Fibroblast of the aortic adventitia (primary cell): ENCODE measurements around the gene HMOX1. TPM values are rescaled to one million over a fixed set of nuclear protein-coding genes. Genes with fewer than 3 reads are reported as not detected.

Experiments
- DNase-seq: peaks from one replicate; pipeline ENCODE4 v3.0.0-alpha.2; 2010; ENCODE audit warnings: low read depth
- H3K4me3 ChIP-seq: 2 replicates; pipeline ENCODE4 v1.5.1; 2011; ENCODE audit warnings: low read depth, mild to moderate bottlenecking, control low read depth, low read length, moderate library complexity
- CTCF ChIP-seq: IDR thresholded peaks from 2 replicates; pipeline ENCODE4 v1.5.1; 2011; ENCODE audit warnings: mild to moderate bottlenecking, low read length, control low read depth, inconsistent platforms; ENCODE audit not compliant: insufficient read depth
- total RNA-seq: library from RNA; depleted of rRNA; stranded (reverse); fragments of >200 nt; gene quantifications from 2 replicates; pipeline ENCODE4 v1.2.3, GENCODE V29; 2012; ENCODE audit warnings: low replicate concordance

HMOX1 gene
- total RNA-seq, 1 donor, result 59.2 TPM

GRCh38 chr22:35337932-35338331, 43.0 kb upstream of the HMOX1 start:
- DNase-seq, result no peak
- H3K4me3 ChIP-seq, result no peak overlapping the region
- TF ChIP-seq CTCF, result no peak

GRCh38 chr22:35341090-35341874, 39.6 kb upstream of the HMOX1 start:
- H3K4me3 ChIP-seq, result no peak overlapping the region
- no peak for DNase-seq
- no peak for TF ChIP-seq CTCF

GRCh38 chr22:35342390-35342789, 38.5 kb upstream of the HMOX1 start:
- H3K4me3 ChIP-seq, result no peak overlapping the region
- no peak for DNase-seq
- no peak for TF ChIP-seq CTCF

GRCh38 chr22:35343664-35344550, 37.0 kb upstream of the HMOX1 start:
- H3K4me3 ChIP-seq, result no peak overlapping the region
- TF ChIP-seq CTCF, result no peak
- no peak for DNase-seq

GRCh38 chr22:35344956-35345690, 35.8 kb upstream of the HMOX1 start:
- DNase-seq, result no peak
- H3K4me3 ChIP-seq, result no peak overlapping the region
- no peak for TF ChIP-seq CTCF

- TF ChIP-seq CTCF, result no peak
- no peak overlapping the region for H3K4me3 ChIP-seq
- no peak for DNase-seq
Observed at GRCh38 chr22:35345808-35346505, 34.9 kb upstream of the HMOX1 start.
